GM18519 (cell line): Measurements from ENCODE around the gene UBL4B.

Experiments
- ATAC-seq: cut with Tn5 transposase; IDR thresholded peaks from one replicate; pipeline ENCODE4 v1.9.1; 2021; ENCODE audit warnings: mild to moderate bottlenecking, moderate library complexity; ENCODE audit not compliant: unreplicated experiment, low FRiP score

The UBL4B gene

DNA sequence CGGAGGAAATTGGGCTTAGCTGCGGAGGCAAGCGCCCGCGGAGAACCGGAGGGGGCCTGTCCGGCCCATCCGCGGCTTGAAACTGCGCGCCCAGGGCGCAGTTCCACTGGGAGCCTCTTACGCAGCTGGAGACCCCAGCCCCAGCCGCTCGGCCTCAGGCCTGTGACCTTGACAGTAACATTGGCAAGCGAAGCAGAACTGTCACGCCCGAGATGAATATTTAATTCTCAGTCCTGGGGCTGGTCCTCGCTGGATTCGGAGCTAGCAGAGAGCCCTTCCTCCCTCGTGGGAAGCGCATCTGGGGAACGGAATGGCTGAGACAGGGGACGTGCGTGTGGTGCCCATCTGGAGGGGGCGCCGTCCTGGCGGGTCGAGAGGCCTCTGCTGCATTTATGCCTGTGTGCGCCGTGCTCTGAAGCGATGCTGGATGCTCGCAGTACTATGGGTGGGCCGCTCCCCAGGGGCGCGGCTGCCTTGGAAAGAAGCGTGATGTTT is 39.0 kb downstream of the UBL4B start:
- no peak for ATAC-seq

DNA sequence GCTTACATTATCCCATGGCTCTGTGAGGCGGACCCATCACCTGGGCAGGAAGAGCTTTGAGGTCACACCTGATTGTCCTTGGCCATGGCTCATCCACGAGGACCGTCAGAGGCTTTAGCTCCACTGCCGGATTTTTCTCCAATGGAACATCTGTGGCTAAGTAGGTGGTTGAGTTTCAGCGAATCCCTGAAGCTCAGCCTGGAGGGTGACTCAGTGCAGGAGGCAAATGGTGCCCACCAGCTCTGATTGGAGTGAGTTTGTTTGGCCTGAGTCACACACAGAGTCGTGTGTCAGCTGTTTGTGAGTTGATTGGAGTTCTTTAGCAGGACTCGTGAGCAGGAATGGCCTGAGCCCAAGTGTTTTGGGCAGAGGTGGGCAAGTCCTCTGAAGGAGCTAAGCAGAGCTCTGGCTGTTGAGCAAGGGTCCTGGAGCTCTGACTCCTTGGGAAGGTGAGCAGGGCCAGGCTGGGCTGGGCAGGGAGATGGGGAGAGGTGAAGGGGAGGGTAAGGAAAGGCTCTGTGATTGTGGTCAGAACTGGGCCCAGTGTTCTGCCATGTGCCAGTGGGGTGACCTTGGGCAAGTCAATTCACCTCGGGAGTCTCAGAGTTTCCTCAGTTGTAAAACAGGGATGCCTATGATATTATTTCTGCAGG is 40.0 kb downstream of the UBL4B start:
- no peak for ATAC-seq

DNA sequence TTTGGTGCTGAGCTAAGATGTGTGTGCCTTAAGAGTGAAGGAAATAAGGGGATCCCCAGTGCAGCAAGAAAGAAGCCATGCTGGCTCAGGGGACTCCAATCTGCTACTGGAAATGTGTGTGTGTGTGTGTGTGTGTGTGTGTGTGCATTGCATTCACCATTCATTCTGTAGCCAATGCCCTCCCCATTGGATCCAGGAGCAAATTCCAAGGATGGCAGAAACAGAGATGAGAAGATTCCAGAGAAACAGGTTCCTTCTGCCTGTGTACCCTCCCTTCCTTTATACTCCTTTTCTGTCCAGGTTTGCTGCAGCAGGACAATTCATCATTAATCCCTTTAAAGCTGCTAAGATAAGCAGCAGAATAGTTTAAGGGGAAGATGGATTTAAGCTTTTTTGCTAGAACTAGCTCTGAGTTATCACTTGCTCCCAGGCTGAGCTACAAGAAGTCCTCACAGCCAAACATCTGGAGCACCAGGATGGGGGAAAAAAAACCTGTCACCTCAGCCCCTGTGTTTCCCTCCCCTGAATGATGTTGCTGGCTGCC is 41.2 kb downstream of the UBL4B start:
- ATAC-seq = no peak

DNA sequence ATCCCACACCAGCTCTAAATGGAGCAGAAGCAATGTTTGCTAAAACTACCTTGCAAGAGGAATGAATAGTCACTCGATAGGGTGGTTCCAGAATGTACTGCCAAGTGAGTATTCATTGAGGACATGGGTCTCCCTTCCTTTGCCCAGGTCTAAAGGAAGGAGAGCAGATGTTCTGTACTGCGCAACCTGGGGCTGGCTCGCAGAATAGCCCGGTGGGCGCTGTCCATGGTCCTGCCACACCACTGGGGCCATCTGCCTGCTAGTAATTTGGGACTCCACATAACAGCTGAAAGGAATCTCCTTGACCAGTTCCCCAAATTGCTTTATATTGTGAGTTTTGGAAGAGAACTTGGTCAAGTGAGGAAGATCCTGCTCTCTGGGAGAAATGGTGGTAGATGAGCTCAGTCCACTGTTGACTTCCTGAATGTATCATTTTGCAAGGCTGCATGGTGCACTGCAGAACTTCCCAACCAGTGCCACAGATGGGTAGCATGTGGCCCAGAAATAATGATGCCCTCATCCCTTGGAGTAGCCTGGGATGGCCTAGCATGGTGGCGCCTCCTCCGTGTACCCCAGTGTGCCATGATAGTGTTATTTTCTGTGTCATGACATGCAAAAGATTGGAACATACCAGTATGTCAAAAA is 43.8 kb downstream of the UBL4B start:
- no peak for ATAC-seq

DNA sequence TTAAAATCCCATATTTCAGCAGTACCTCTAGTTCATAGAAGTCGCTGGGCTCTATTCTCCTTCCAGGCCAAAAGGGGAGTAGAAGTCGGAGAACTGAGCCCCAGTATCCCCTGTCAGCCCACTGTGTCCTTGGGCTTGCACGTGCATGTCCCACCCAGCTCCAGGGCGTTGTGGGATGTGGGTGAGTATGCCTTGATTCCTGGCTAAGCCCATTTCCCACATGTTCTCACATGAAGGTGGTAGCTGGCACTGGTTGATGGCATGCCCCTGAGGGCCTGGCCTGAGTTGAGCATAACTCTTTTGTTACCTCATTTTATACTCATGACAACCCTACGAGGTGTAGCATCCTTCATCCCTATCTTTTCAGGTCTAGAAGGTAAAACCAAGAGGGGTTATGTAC is 46.0 kb downstream of the UBL4B start:
- no peak for ATAC-seq

DNA sequence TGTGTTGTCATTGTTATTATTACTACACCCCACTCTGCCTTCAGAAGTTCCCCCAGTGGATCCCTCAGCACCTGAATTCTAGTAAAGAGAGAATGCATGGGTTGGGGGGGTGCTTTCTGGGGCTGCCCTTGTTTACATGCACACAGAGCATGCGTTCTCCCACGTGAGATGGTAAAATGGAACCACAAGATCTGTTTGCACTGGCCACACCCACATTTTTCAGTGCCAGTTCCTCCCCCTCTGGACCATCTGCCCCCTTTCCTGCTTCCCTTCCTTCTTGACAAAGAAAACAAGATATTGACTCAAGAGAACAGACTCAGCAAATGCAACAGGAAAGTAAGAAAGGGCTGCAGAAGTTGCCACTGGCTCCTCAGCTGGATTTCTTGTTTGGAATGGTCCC is 46.9 kb downstream of the UBL4B start:
- no peak for ATAC-seq

DNA sequence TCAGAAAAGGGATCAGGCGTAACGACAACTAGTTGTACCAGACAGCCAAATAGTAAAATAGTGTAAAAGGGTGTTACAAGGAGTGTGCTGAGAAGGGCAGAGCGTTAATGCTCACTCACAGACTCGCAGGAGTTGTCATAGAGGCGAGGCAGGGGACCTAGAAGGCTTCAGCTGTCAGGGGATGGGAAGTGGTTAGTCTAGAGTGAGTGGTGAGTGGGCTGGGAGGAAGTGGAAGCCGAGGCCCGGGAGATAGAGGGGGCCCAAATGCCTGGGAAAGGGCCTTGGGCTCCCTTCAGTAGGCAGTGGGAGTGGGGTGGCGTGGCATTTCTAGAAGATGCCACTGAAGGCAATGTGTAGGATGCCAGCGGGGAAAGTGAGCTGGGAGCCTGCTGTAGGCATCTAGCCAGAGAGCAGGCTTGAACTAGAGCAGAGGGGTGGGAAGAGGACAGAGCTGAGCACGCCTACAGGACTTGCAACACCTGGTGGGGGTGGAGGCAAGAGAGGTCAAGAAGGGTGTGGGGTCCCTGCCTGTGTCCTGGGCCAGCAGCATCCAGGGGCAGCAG is 48.4 kb downstream of the UBL4B start:
- ATAC-seq = no peak

DNA sequence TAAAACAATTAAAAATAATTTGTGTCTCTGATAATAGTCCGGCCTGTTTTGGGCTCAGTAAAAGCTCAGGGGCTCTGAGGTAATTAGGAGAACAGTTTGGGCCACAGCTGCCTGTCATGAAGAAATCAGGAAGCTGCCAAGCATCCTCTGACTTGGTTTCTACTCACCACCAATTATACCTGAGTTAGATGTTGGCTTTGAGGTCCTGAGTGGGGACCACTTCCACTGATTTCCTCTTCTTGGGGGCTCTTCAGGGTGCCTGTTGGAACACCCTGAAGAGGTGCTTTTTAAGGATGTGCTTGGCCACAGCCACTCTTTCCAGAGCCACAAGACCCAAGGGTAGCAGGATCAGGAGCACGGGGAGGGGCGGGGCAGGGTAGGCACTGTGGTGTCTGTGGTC is 48.9 kb downstream of the UBL4B start:
- ATAC-seq = no peak

DNA sequence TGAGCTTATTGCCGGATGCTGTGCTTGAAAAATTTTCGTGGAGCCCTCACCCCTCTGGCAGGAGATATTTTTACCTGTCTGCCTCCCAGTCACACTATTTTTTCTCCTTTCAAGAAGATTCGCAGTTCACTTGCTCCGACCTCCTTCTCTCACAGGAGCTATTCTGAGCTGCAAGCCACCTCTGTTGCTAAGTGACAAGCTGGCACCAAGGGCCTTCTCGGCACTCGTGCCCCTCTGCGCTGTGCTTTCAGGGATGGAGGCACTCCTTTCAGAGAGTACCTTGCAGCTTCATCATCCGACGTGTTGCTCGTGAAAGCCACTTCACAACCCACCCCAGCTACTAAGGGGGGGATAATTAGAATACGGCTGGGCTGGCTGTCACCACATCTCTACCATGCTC is 49.6 kb downstream of the UBL4B start:
- ATAC-seq = no peak
